Lower lobe of right lung (tissue), 2 donors: ENCODE measurements around the gene ELAVL1. TPM values are rescaled to one million over a fixed set of nuclear protein-coding genes. Genes with fewer than 3 reads are reported as not detected.
A peak's percentile ranks its signal among the peaks of the same experiment; 100 is the strongest.

Source experiments
- ATAC-seq, 2 donors: fragments of 200-7000 bp; cut with Tn5 transposase; one replicate each; pipeline ENCODE4 v1.9.1; 2020 to 2022; ENCODE audit warnings: mild to moderate bottlenecking in 2 of 2, moderate library complexity in 2 of 2
- DNase-seq: peaks from one replicate; pipeline ENCODE4 v3.0.0-alpha.2; 2020
- H3K27ac ChIP-seq: fragments of 200-600 bp; one replicate; pipeline ENCODE4 v1.8.0; 2022
- H3K27me3 ChIP-seq: fragments of 200-600 bp; one replicate; pipeline ENCODE4 v1.8.0; 2022; ENCODE audit warnings: low read depth
- H3K36me3 ChIP-seq: fragments of 200-600 bp; one replicate; pipeline ENCODE4 v1.8.0; 2022; ENCODE audit warnings: mild to moderate bottlenecking
- H3K4me1 ChIP-seq: fragments of 200-600 bp; one replicate; pipeline ENCODE4 v1.8.0; 2022
- H3K4me3 ChIP-seq: fragments of 200-600 bp; one replicate; pipeline ENCODE4 v1.8.0; 2022; ENCODE audit warnings: mild to moderate bottlenecking
- H3K9me3 ChIP-seq: fragments of 200-600 bp; one replicate; pipeline ENCODE4 v1.8.0; 2022
- CTCF ChIP-seq: fragments of 200-600 bp; IDR thresholded peaks from one replicate; pipeline ENCODE4 v1.8.0; 2022; ENCODE audit warnings: antibody characterized with exemption, mild to moderate bottlenecking
- intact Hi-C: fragments of 100-400 bp; cut with DNase I; formaldehyde crosslinking; loops from one replicate; pipeline ENCODE4 v1.11.0; 2022
- total RNA-seq: library from RNA; stranded (reverse); fragmentation: NEBNext Ultra II Directional; extraction: Animal tissue kit (Norgen Biotek cat#: 25700); gene quantifications from one replicate; pipeline ENCODE4 v1.2.1, GENCODE V29; 2021
- donor health status: DM: no; HTN: yes; CAD: no; lungs with severe emphysema.

ELAVL1 gene
- total RNA-seq, 1 donor from 2014 or later: 66.3 TPM

- no peak overlapping the region for H3K27ac ChIP-seq
- no peaks in the 10 kb centered on the region for H3K9me3 ChIP-seq
- peaks cover 16% of the 10 kb centered on the region for H3K36me3 ChIP-seq
- TF ChIP-seq CTCF: peak; percentile 62
- peak overlapping the region; percentile 49 for H3K4me3 ChIP-seq
- H3K27me3 ChIP-seq: peaks cover 45% of the 10 kb centered on the region
- intact Hi-C loops: no loop called here
- no peak for ATAC-seq
- peaks cover 54% of the 10 kb centered on the region for H3K4me1 ChIP-seq
- peak; percentile 68 for DNase-seq
These were observed 88.0 kb downstream of the ELAVL1 start for GRCh38 chr19:7917267-7918061.

GRCh38 chr19:7916955-7917266 lies 88.5 kb downstream of the ELAVL1 start:
- ATAC-seq (no peak), DNase-seq (no peak)
- Histone ChIP-seq H3K27ac (no peak overlapping the region), H3K36me3 (peaks cover 16% of the 10 kb centered on the region), H3K4me3 (peak overlapping the region; percentile 49), H3K9me3 (no peaks in the 10 kb centered on the region), H3K4me1 (peaks cover 50% of the 10 kb centered on the region), H3K27me3 (peaks cover 45% of the 10 kb centered on the region)
- intact Hi-C loops: no loop called here
- TF ChIP-seq CTCF: no peak

- peak; percentile 67 for DNase-seq
- Histone ChIP-seq H3K9me3 (no peaks in the 10 kb centered on the region), H3K36me3 (peaks cover 18% of the 10 kb centered on the region), H3K27ac (no peak overlapping the region), H3K4me1 (peaks cover 44% of the 10 kb centered on the region), H3K4me3 (peak overlapping the region; percentile 49), H3K27me3 (peaks cover 45% of the 10 kb centered on the region)
- intact Hi-C loops: no loop called here
- no peak for ATAC-seq
- TF ChIP-seq CTCF: no peak
These were observed 89.1 kb downstream of the ELAVL1 start for GRCh38 chr19:7916103-7916954.

GRCh38 chr19:7915250-7916102 lies 90.0 kb downstream of the ELAVL1 start:
- intact Hi-C loops: no loop called here
- TF ChIP-seq CTCF: no peak
- ATAC-seq: no peak
- peaks cover 39% of the 10 kb centered on the region for H3K4me1 ChIP-seq
- DNase-seq: no peak
- H3K36me3 ChIP-seq: peaks cover 26% of the 10 kb centered on the region
- H3K9me3 ChIP-seq: no peaks in the 10 kb centered on the region
- peaks cover 45% of the 10 kb centered on the region for H3K27me3 ChIP-seq
- peak overlapping the region; percentile 49 for H3K4me3 ChIP-seq
- no peak overlapping the region for H3K27ac ChIP-seq

GRCh38 chr19:7914598-7915045 lies 90.8 kb downstream of the ELAVL1 start, which contains the start of gene TGFBR3L:
Gene TGFBR3L, plus strand, starts transcription at chr19:7914830.
- peaks cover 35% of the 10 kb centered on the region for H3K36me3 ChIP-seq
- no peak within 1 kb of the TSS for H3K4me3 ChIP-seq
- no peak for TF ChIP-seq CTCF
- no peak within 1 kb of the TSS for H3K27ac ChIP-seq
- peaks cover 36% of the 10 kb centered on the region for H3K4me1 ChIP-seq
- DNase-seq (peak; percentile 43), ATAC-seq (no peak)
- peaks cover 45% of the 10 kb centered on the region for H3K27me3 ChIP-seq
- intact Hi-C loops: no loop called here
- H3K9me3 ChIP-seq: no peaks in the 10 kb centered on the region
